Endodermal cell (in vitro differentiated cells): ENCODE data around the gene RUBCNL. TPM values are rescaled to one million over a fixed set of nuclear protein-coding genes. Genes with fewer than 3 reads are reported as not detected.

Experiments
- DNase-seq: peaks from one replicate; pipeline ENCODE4 v3.0.0-alpha.2; 2017
- H3K27ac ChIP-seq: 2 replicates; pipeline ENCODE4 v1.5.1; 2013; ENCODE audit warnings: mild to moderate bottlenecking, low read depth, low read length, moderate library complexity
- H3K27me3 ChIP-seq: 2 replicates; pipeline ENCODE4 v1.6.1; 2013; ENCODE audit warnings: mild to moderate bottlenecking, low read length, moderate library complexity; ENCODE audit not compliant: insufficient read depth, control insufficient read depth, poor library complexity, severe bottlenecking
- H3K36me3 ChIP-seq: 2 replicates; pipeline ENCODE4 v1.7.0; 2013; ENCODE audit warnings: mild to moderate bottlenecking, low read length, moderate library complexity; ENCODE audit not compliant: control insufficient read depth, insufficient read depth
- H3K4me1 ChIP-seq: one replicate; pipeline ENCODE4 v1.7.0; 2013; ENCODE audit warnings: low read length; ENCODE audit not compliant: control insufficient read depth, insufficient read depth
- H3K4me3 ChIP-seq: 2 replicates; pipeline ENCODE4 v1.5.1; 2013; ENCODE audit warnings: mild to moderate bottlenecking, low read length, moderate library complexity
- H3K9ac ChIP-seq: 2 replicates; pipeline ENCODE4 v1.6.1; 2013; ENCODE audit warnings: mild to moderate bottlenecking, low read length, moderate library complexity; ENCODE audit not compliant: poor library complexity, severe bottlenecking; ENCODE audit errors: extremely low read depth
- H3K9me3 ChIP-seq: 2 replicates; pipeline ENCODE4 v1.6.1; 2013; ENCODE audit warnings: mild to moderate bottlenecking, low read length, moderate library complexity; ENCODE audit not compliant: control insufficient read depth
- H3K27ac Mint-ChIP-seq: 2 replicates; pipeline ENCODE4 v1.8.0; 2020; ENCODE audit warnings: mixed read lengths
- H3K27me3 Mint-ChIP-seq: 2 replicates; pipeline ENCODE4 v1.8.0; 2021; ENCODE audit warnings: mild to moderate bottlenecking, mixed read lengths; ENCODE audit not compliant: insufficient read depth
- H3K36me3 Mint-ChIP-seq: 2 replicates; pipeline ENCODE4 v1.8.0; 2020; ENCODE audit warnings: low read depth, mixed read lengths
- H3K4me1 Mint-ChIP-seq: 2 replicates; pipeline ENCODE4 v1.8.0; 2020; ENCODE audit warnings: mixed read lengths
- H3K4me3 Mint-ChIP-seq: 2 replicates; pipeline ENCODE4 v1.8.0; 2020; ENCODE audit warnings: mild to moderate bottlenecking, moderate library complexity, mixed read lengths
- H3K9me3 Mint-ChIP-seq: 2 replicates; pipeline ENCODE4 v1.8.0; 2020; ENCODE audit warnings: mild to moderate bottlenecking, mixed read lengths
- WGBS, 2 experiments: methylation state at CpG; one replicate each; pipeline versions ENCODE4 v1.1.5 to v1.1.7; 2013; ENCODE audit warnings: missing lambda C conversion rate in 2 of 2, mixed read lengths in 1 of 2; ENCODE audit not compliant: insufficient coverage in 1 of 2, insufficient read length in 1 of 2; 5-methylcytosine and 5-hydroxymethylcytosine counted together
- total RNA-seq, 2 donors: library from RNA; stranded (reverse); fragmentation: NEBNext Ultra II Directional in 1 of 2; extraction: Animal tissue kit (Norgen Biotek cat#: 25700) in 1 of 2; gene quantifications; 2 replicates in 1 of 2; 3 replicates in 1 of 2; pipeline ENCODE4 v1.2.1, GENCODE V29; 2021
- TF ChIP-seq, protein P1 (sequence below): fragments of 200-600 bp; sonication (generic); conservative IDR thresholded peaks from 2 replicates; pipeline ENCODE4 v1.5.0; 2021; ENCODE audit warnings: antibody characterized with exemption, mild to moderate bottlenecking

The RUBCNL gene
- total RNA-seq, 2 donors from 2014 or later, result 3.1 to 3.6 TPM

- H3K9me3 ChIP-seq, result no peaks in the 10 kb centered on the region
- no peak overlapping the region for H3K27ac ChIP-seq
- Mint-ChIP-seq H3K36me3 (no peaks in the 10 kb centered on the region), H3K27me3 (peaks cover 68% of the 10 kb centered on the region), H3K4me1 (peaks cover 3% of the 10 kb centered on the region), H3K4me3 (peak overlapping the region; percentile 66), H3K9me3 (no peaks in the 10 kb centered on the region), H3K27ac (no peak overlapping the region)
- 0 to 1% methylated on average over 7 to 37 of the region's 37 CpGs for WGBS, 2 experiments
- DNase-seq, result no peak
- H3K9ac ChIP-seq, result no peak overlapping the region
- peak overlapping the region; percentile 77 for H3K4me3 ChIP-seq
- no peaks in the 10 kb centered on the region for H3K36me3 ChIP-seq
- TF ChIP-seq, protein P1, sequence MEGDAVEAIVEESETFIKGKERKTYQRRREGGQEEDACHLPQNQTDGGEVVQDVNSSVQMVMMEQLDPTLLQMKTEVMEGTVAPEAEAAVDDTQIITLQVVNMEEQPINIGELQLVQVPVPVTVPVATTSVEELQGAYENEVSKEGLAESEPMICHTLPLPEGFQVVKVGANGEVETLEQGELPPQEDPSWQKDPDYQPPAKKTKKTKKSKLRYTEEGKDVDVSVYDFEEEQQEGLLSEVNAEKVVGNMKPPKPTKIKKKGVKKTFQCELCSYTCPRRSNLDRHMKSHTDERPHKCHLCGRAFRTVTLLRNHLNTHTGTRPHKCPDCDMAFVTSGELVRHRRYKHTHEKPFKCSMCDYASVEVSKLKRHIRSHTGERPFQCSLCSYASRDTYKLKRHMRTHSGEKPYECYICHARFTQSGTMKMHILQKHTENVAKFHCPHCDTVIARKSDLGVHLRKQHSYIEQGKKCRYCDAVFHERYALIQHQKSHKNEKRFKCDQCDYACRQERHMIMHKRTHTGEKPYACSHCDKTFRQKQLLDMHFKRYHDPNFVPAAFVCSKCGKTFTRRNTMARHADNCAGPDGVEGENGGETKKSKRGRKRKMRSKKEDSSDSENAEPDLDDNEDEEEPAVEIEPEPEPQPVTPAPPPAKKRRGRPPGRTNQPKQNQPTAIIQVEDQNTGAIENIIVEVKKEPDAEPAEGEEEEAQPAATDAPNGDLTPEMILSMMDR, result no peak
- peaks cover 74% of the 10 kb centered on the region for H3K27me3 ChIP-seq
- H3K4me1 ChIP-seq, result no peaks in the 10 kb centered on the region
Measured at GRCh38 chr13:46386392-46387063, 524 bp downstream of the RUBCNL start.

GRCh38 chr13:46385946-46386345 lies 1.1 kb downstream of the RUBCNL start:
- DNase-seq, result peak; percentile 52
- Mint-ChIP-seq H3K4me1 (peaks cover 3% of the 10 kb centered on the region), H3K4me3 (peak overlapping the region; percentile 66), H3K9me3 (no peaks in the 10 kb centered on the region), H3K27ac (no peak overlapping the region), H3K36me3 (no peaks in the 10 kb centered on the region), H3K27me3 (peaks cover 68% of the 10 kb centered on the region)
- Histone ChIP-seq H3K27ac (no peak overlapping the region), H3K9ac (no peak overlapping the region), H3K27me3 (peaks cover 74% of the 10 kb centered on the region), H3K9me3 (no peaks in the 10 kb centered on the region), H3K4me3 (peak overlapping the region; percentile 77), H3K4me1 (no peaks in the 10 kb centered on the region), H3K36me3 (no peaks in the 10 kb centered on the region)
- 19 to 26% methylated on average over 4 to 10 of the region's 10 CpGs for WGBS, 2 experiments
- TF ChIP-seq, protein P1, result no peak

GRCh38 chr13:46383383-46383782 lies 3.7 kb downstream of the RUBCNL start:
- H3K36me3 ChIP-seq, result no peaks in the 10 kb centered on the region
- H3K4me3 Mint-ChIP-seq, result no peak overlapping the region
- no peaks in the 10 kb centered on the region for H3K9me3 ChIP-seq
- TF ChIP-seq, protein P1, result no peak
- H3K4me1 Mint-ChIP-seq, result peaks cover 3% of the 10 kb centered on the region
- no peak overlapping the region for H3K4me3 ChIP-seq
- no peak overlapping the region for H3K27ac ChIP-seq
- peaks cover 53% of the 10 kb centered on the region for H3K27me3 ChIP-seq
- H3K27ac Mint-ChIP-seq, result no peak overlapping the region
- no peaks in the 10 kb centered on the region for H3K4me1 ChIP-seq
- DNase-seq, result no peak
- no peak overlapping the region for H3K9ac ChIP-seq
- H3K27me3 Mint-ChIP-seq, result peaks cover 48% of the 10 kb centered on the region
- no peaks in the 10 kb centered on the region for H3K36me3 Mint-ChIP-seq
- H3K9me3 Mint-ChIP-seq, result no peaks in the 10 kb centered on the region
